Left cardiac atrium (tissue), 4 donors: ENCODE data around the gene KPRP. TPM values are rescaled to one million over a fixed set of nuclear protein-coding genes. Genes with fewer than 3 reads are reported as not detected.

Source experiments
- ATAC-seq, 2 donors: fragments of 200-7000 bp; cut with Tn5 transposase; one replicate each; pipeline ENCODE4 v1.9.1; 2020; ENCODE audit warnings: mild to moderate bottlenecking in 2 of 2, moderate library complexity in 2 of 2
- DNase-seq: peaks from one replicate; pipeline ENCODE4 v3.0.0-alpha.2; 2020
- intact Hi-C, 2 donors: fragments of 100-400 bp; cut with DNase I; formaldehyde crosslinking; loops; one replicate each; pipeline versions ENCODE4 v1.14.1 to v1.15.1; 2022 to 2023
- long read RNA-seq: library from polyadenylated mRNA; unstranded; transcript quantifications from one replicate; pipeline ENCODE4 v2.0.0, GENCODE V29; 2021
- total RNA-seq, 2 donors: library from RNA; stranded (reverse); fragmentation: NEBNext Ultra II Directional; extraction: Animal tissue kit (Norgen Biotek cat#: 25700); gene quantifications; one replicate each; pipeline ENCODE4 v1.2.1, GENCODE V29; 2021
- donor health status: DM: no; HTN: yes; CAD: no.
- donor health status: DM: no; HTN: yes; CAD: no; lungs with severe emphysema.
- donor health status: DM: yes; HTN: yes; CAD: no.
- donor health status: Dilated cardiomyopathy.

Gene KPRP, protein sequence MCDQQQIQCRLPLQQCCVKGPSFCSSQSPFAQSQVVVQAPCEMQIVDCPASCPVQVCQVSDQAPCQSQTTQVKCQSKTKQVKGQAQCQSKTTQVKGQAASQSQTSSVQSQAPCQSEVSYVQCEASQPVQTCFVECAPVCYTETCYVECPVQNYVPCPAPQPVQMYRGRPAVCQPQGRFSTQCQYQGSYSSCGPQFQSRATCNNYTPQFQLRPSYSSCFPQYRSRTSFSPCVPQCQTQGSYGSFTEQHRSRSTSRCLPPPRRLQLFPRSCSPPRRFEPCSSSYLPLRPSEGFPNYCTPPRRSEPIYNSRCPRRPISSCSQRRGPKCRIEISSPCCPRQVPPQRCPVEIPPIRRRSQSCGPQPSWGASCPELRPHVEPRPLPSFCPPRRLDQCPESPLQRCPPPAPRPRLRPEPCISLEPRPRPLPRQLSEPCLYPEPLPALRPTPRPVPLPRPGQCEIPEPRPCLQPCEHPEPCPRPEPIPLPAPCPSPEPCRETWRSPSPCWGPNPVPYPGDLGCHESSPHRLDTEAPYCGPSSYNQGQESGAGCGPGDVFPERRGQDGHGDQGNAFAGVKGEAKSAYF
- total RNA-seq = not detected
- long read RNA-seq = 0 reads

DNA sequence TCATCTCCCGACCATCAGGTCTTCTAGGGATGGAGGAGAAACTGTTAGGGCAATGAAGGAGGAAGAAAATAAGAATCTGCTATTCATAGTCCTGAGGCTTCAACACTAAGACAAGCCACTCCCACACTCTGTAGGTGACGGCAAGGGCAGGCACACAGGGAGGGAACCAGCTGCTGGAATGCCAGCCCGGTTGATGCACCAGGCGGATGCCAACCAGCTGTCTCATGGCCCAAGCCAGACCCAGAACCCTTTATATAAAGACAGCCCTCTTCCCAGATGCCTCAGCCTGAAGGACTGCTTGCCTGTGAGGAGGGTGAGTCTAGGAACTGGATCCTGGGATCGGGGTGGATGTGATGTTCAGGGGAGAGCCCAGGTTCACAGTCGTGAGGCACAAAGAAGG, at the start of gene KPRP:
Gene KPRP (plus strand): TSS at position 279 of the 400 bp plus-strand sequence. CDS start 1,564 bp downstream, outside the sequence.
- DNase-seq = no peak
- ATAC-seq = no peak
- intact Hi-C loops = no loop called here

DNA sequence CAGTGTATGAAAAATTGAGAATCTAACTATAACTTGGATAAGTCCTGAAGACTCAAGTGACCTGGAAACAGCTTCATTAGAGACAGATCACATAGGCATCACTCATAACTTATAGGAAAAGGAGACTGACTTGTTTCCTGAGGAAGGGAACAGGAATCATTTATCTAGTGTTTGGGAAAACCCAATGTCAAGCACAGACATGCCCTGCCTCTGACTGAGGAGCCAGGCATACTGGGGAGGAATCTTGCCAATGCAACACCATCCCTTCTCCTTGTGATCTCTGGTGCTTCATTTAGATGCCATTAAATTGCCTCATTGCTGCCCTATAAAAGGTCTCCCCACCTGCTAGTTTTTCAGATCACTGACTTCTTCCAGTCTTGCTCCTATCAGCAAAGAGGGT, 39.6 kb upstream of the KPRP start:
- ATAC-seq = no peak
- intact Hi-C loops = no loop called here
- DNase-seq = no peak

DNA sequence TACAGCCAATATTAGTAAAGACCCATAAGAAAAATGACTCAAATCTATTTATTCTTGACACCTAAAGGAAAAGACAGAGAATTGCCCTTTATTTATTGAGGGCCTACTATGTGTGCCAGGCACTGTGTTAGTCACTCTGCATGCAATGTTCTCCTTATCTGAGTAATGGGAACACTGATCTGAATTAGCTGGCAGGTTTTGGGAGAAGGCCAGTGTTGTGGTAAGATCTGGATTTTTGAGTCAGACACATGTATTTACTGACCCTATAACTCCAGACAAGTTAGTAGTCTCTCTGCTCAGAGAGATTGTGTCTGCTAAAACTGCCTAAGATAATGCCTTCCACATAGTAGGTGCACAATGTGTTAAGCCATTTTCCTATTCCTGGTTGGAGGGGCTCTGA, 32.6 kb upstream of the KPRP start:
- ATAC-seq (no peak), DNase-seq (no peak)
- intact Hi-C loops = no loop called here

DNA sequence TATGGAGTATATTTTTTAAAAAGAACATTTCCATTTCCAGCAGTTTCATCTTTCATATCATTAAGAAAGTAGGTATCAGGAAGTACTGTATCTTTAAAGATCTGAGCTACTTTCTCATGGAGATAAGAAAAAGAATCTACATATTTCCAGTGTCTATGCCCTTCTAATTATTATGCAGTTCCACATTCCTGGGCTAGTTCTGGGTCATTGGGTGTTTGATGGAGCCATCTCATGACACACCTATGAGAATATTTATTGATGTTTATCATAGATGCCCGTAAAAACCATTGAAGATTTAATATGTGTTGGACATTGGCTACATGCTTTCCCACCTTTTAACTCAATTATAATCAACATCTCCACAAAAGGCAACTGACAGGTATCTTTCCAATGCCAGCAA, 28.8 kb upstream of the KPRP start:
- DNase-seq = no peak
- no peak for ATAC-seq
- intact Hi-C loops = no loop called here

DNA sequence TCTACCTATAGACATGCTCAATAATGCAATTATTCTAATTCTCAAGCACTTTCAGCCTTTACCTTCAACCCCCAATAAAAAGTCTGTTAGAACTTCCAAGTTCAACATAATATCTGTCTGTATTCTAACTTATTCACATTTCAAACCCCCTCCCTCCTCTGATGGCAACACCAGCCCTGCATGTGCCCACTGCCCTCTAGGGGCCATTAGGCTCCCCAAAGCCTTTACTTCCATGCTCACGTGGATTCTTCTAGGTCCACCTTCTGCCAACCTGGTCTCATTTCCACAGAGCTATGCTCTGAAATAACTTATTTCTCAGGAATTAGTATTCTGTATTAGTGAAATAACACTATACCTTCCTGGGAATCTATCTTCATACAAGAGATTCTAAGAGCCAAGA, 22.2 kb upstream of the KPRP start:
- intact Hi-C loops = no loop called here

DNA sequence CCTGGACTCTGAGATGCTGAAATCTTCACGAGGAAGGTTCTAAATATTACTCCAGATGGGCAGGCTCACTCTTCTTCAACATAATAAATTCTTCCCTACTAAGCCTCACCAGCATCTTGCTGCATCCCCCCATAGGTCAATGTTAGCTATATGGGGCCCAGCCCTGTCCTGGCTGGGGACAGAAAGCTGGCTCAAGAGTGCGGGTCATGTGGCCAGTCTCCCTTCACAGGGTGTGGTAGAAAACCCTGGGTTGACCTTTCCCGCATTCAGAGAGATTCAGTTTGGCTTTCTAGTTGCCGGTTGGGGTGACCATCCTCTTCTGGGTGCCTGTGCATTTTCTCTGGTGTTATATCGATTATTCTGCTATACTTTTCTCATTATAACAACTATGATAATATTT, 19.8 kb upstream of the KPRP start:
- ATAC-seq (no peak), DNase-seq (no peak)
- intact Hi-C loops = no loop called here

More for the DNA sequence above, 22.2 kb upstream of the KPRP start:
- DNase-seq (no peak), ATAC-seq (no peak)

DNA sequence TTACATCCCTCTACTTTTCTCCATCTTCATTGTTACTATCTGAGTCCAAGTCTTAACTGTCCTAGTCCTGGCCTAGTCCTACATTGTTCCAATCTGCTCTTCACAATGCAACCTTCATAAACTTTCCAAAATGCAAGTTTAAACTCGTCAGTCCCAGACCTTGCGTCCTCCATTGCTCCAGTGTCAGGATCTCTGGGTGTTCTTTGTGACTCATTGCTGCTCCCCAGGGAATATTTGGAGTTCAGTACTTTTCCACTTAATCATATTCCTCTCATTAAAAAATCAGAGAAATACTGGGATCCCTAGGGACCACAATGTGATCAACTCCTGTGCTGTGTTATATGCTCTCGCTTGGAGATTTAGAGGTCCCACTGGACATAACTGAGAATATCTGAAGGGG, 18.0 kb upstream of the KPRP start:
- ATAC-seq (no peak), DNase-seq (no peak)
- intact Hi-C loops = no loop called here

DNA sequence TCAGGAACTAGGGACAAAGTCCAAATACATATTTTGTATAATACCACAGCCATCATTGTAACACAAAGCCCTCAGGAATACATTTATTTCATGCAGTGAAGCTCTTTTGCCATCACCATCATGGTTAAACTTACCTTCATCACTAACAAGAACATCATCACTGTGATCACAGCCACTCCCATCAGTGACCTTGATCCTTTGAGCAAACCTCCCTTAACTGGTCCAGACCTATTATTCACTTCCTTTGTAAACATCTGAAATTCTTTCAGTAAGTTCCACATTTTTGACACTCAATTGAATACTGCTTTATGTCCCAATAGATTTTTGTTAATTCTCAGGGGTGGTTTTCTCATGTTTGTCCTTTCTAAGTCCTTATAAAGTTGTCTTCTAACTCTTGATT, 16.2 kb upstream of the KPRP start:
- no peak for ATAC-seq
- intact Hi-C loops = no loop called here
- DNase-seq = no peak

DNA sequence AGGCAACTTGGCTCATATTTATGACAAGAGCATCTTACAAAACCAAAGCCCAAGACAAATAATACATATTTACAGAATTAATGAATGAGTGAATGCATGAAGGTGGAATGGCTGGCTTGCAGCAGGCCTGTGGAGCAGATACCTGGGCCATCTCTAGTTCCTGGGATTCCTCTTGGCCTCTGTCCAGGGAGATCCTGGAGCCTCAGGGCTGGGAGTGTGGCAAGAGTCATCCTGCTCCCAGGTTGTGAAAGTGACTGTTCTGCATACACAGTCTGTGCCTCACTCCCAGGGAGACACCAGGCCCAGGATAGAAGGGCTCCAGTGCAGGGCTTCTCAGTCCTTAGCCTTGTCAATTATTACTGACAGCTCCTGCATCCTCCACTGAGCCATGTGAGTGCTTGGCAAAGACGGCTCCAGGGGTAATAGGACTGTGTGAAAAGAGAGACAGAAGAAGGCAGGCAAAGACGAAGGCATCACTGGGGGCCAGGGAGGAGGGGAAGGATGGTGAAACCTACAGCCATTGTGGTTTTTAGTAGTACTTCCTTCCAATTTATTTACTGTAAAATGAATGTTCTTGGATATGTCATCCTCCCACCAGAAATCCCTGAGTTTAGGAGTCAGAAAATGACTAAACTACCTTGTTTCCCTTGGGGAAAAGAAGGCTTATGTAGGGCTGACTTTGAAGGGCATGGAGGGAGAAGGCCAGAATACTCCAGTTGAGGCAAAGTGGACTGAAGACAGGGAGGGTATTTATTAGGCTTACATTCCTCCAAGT, 14.3 kb upstream of the KPRP start:
- DNase-seq (no peak), ATAC-seq (no peak)
- intact Hi-C loops = no loop called here

DNA sequence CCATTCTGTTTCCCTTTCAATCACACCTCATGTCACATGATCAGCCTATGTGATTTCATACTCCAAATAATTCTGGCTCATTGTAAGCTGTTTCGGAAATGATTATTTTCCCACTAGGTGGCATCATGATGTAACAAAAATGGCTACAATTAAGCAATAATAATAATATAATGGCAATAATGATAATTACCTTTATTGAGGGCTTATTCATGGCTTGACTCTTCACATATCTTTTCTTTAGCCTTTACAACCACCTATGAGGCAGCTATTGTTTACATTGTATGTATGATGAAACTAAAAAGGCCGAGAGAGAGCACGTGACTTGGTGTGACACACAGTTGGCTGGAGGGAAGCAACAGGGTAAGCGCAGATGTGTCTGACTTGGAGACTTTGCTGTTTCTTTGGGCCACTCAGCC, 12.5 kb upstream of the KPRP start:
- ATAC-seq (no peak), DNase-seq (no peak)
- intact Hi-C loops = no loop called here

DNA sequence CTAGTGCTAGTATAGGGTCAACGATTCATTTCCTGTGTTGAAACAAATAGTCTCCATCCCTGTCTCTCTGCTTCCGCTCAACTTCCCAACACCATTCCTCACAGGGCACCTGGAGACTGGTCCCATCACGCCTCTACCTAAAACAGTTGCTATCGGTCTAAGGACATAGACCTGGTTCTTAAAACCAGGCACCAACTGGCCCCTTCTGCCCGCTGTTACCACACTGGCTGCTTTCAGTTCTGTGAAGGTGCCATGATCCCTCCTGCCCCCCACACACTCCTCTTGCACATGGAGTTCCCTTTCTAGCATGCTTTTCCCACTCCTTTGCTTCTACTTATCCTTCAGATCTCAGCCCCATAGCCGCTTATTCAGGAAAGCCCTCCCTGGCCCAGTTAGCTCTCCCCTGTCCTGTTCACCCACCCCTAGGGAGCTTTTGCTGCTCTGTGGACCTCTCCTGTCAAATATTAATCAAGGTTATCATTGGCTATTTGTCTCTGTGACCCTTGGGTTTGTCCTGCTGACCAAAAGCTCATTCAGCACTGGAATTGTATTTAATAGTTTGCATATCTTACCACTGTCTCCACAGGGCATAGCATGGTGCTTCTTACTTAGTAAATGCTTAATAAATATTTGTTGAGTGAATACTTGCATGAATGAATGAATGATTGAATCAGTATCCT, 11.9 kb upstream of the KPRP start:
- intact Hi-C loops = no loop called here
- no peak for ATAC-seq
- DNase-seq = no peak

DNA sequence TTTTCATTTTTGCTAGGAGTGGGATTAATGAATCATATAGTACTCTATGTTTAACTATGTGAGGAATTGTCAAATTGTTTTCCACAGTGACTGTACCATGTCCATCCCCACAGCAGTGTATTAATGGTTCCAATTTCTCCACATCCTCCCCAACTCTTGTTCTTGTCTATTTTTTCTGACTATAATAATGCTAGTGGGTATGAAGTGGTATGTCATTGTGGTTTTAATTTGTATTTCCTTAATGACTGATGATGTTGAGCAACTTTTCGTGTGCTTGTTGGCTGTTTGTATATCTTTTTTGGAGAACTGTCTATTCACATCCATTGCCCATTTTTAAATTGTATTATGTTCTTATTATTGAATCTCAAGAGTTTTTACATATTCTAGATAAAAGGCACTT, 10.0 kb upstream of the KPRP start:
- no peak for ATAC-seq
- intact Hi-C loops = no loop called here
- DNase-seq = no peak

DNA sequence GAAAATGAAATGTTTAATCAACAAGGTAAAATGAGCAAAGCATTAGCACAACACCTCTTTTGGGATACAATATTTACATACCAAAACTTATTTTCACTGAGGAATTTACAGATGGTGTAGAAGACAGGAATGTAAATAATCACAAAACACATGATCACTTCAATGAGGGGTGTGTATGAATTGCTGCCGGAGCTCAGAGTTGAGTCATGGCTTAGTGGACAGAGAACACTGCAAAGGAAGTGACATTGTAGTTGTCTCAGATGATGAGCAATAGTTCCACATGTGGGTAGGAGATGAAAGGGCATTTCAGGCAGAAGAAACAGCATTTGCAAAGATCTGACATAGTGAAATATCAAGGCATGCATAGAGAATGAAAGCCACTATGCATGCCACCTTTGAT, 5.6 kb upstream of the KPRP start:
- intact Hi-C loops = no loop called here

DNA sequence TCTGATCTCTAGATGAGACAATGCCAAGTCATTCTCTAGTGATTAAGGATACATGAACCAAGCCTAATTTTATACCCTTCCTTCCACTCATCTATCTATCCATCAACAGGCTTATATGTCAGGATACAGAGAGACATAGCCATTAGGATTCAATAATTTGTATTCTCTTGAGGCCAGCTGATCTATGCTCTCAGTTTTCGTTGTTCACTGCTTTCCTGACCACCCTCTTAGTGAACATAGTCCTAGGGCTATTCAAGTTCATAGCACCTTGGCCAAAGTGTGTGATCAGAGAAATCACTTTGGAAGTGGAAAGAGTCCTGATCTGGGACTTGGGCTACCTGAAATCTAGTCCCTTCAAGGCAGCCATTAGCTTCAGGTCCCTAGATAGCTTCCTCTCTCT, 4.2 kb upstream of the KPRP start:
- ATAC-seq (no peak), DNase-seq (no peak)
- intact Hi-C loops = no loop called here

More for the DNA sequence above, 5.6 kb upstream of the KPRP start:
- ATAC-seq (no peak), DNase-seq (no peak)

DNA sequence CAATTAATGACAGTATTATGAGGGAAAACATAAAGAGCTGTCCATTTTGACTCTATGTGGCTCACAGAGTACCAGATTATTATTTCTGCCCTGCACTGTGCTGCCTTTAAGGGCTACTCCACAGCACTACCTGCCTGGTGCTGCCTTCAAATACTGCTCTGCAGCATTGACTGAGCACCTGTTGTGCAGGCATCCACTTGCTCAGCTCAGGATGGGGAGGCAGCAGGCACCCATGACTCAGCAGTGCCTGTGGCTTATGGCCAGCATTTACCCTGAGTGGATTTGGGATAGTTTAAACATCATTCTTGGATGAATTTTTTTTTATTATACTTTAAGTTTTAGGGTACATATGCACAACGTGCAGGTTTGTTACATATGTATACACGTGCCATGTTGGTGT, 953 bp upstream of the KPRP start:
- intact Hi-C loops = no loop called here
- ATAC-seq (no peak), DNase-seq (no peak)

DNA sequence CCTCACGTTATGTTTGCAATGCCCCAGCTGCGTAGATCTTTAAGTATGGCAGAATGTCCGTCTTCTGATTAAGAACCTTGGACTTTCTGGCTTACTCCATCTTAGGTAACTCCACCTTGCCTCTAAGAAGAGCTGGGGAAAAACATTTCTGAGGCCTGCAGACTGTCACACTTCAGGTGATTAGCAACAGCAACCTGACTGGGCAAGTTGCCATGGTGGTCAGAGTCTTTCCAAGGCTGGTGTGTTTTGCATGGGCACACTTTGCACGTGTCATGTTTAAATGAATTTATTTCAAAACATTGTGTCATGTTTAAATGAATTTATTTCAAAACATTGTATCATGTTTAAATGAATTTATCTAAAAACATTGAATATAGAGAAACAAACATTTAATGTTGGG, 811 bp downstream of the KPRP start:
- intact Hi-C loops = no loop called here
- DNase-seq (no peak), ATAC-seq (no peak)

DNA sequence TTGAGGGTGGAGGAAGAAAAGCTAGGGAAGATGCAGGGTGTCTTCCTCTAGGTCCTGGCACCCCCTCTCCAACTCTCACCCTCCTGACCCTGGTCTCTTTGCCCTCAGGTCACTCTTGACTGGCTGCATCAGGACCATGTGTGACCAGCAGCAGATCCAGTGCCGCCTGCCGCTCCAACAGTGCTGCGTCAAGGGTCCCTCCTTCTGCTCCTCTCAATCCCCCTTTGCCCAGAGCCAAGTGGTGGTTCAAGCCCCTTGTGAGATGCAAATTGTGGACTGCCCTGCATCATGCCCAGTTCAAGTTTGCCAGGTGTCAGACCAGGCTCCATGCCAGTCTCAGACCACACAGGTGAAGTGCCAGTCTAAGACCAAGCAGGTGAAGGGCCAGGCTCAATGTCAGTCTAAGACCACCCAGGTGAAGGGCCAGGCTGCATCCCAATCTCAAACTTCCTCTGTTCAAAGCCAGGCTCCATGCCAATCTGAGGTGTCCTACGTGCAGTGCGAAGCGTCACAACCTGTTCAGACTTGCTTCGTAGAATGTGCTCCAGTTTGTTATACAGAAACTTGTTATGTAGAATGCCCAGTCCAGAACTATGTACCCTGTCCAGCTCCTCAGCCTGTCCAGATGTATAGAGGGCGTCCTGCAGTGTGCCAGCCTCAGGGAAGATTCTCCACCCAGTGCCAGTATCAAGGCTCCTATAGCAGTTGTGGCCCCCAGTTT, 1.8 kb downstream of the KPRP start:
- DNase-seq = no peak

DNA sequence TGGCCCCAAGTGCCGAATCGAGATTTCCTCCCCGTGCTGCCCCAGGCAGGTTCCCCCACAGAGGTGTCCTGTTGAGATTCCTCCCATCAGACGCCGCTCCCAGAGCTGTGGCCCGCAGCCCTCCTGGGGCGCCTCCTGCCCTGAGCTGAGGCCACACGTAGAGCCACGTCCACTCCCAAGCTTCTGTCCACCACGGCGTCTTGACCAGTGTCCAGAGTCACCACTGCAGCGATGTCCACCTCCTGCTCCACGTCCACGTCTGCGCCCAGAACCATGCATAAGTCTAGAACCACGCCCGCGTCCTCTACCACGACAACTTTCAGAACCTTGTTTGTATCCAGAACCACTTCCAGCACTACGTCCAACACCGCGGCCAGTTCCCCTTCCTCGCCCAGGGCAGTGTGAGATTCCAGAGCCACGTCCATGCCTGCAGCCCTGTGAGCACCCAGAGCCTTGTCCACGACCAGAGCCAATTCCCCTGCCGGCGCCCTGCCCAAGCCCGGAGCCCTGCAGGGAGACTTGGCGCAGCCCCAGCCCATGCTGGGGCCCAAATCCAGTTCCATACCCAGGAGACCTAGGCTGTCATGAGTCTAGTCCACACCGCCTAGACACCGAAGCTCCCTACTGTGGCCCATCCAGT, 2.8 kb downstream of the KPRP start:
- no peak for ATAC-seq
- no peak for DNase-seq
- intact Hi-C loops = no loop called here

More for the DNA sequence above, 1.8 kb downstream of the KPRP start:
- ATAC-seq = no peak
- intact Hi-C loops = no loop called here
